Measurements from ENCODE around the gene SMARCAL1.

Gene SMARCAL1

GRCh38 chr2:216425008-216425787 is 12.9 kb downstream of the SMARCAL1 start:
- no peak for DNase-seq

GRCh38 chr2:216426166-216426777 is 14.0 kb downstream of the SMARCAL1 start:
- intact Hi-C loops (cut with DNase I), result no loop called here

More at GRCh38 chr2:216425008-216425787, 12.9 kb downstream of the SMARCAL1 start:
- intact Hi-C loops (cut with DNase I), result no loop called here

GRCh38 chr2:216426938-216427337 is 14.7 kb downstream of the SMARCAL1 start:
- DNase-seq, result no peak
- intact Hi-C loops (cut with DNase I), result no loop called here

More at GRCh38 chr2:216426166-216426777, 14.0 kb downstream of the SMARCAL1 start:
- no peak for DNase-seq

- intact Hi-C loops (cut with DNase I), result no loop called here
- DNase-seq, result no peak
These were observed 16.5 kb downstream of the SMARCAL1 start for GRCh38 chr2:216428618-216429350.

GRCh38 chr2:216429428-216429827 is 17.1 kb downstream of the SMARCAL1 start:
- intact Hi-C loops (cut with DNase I), result no loop called here
- DNase-seq, result no peak

- intact Hi-C loops (cut with DNase I), result no loop called here
- peak in 8 of 10 donors; percentile 22 to 91 (median 43) for DNase-seq
These were observed 18.7 kb downstream of the SMARCAL1 start for GRCh38 chr2:216430811-216431530.

- intact Hi-C loops (cut with DNase I), result no loop called here
- no peak for DNase-seq
These were observed 19.2 kb downstream of the SMARCAL1 start for GRCh38 chr2:216431531-216431856.

GRCh38 chr2:216436383-216436782 is 24.1 kb downstream of the SMARCAL1 start:
- intact Hi-C loops (cut with DNase I), result no loop called here
- DNase-seq, result no peak

GRCh38 chr2:216441308-216442010 is 29.2 kb downstream of the SMARCAL1 start:
- intact Hi-C loops (cut with DNase I), result no loop called here
- no peak for DNase-seq

GRCh38 chr2:216445501-216445900 is 33.2 kb downstream of the SMARCAL1 start:
- intact Hi-C loops (cut with DNase I), result no loop called here
- no peak for DNase-seq

GRCh38 chr2:216446343-216446742 is 34.1 kb downstream of the SMARCAL1 start:
- DNase-seq, result no peak
- intact Hi-C loops (cut with DNase I), result no loop called here

- intact Hi-C loops (cut with DNase I), result no loop called here
- no peak for DNase-seq
These were observed 35.0 kb downstream of the SMARCAL1 start for GRCh38 chr2:216447293-216447692.

- DNase-seq, result no peak
- intact Hi-C loops (cut with DNase I), result no loop called here
These were observed 36.5 kb downstream of the SMARCAL1 start for GRCh38 chr2:216448829-216449228.

- intact Hi-C loops (cut with DNase I), result no loop called here
- no peak for DNase-seq
These were observed 38.1 kb downstream of the SMARCAL1 start for GRCh38 chr2:216450346-216450745.

- DNase-seq, result no peak
- intact Hi-C loops (cut with DNase I), result no loop called here
These were observed 38.5 kb downstream of the SMARCAL1 start for GRCh38 chr2:216450784-216451183.

- no peak for DNase-seq
- intact Hi-C loops (cut with DNase I), result no loop called here
These were observed 41.8 kb downstream of the SMARCAL1 start for GRCh38 chr2:216453955-216454614.

GRCh38 chr2:216463148-216463547 is 50.9 kb downstream of the SMARCAL1 start:
- intact Hi-C loops (cut with DNase I), result no loop called here
- no peak for DNase-seq

- intact Hi-C loops (cut with DNase I), result no loop called here
- no peak for DNase-seq
These were observed 51.9 kb downstream of the SMARCAL1 start for GRCh38 chr2:216464104-216464720.

- no peak for DNase-seq
- intact Hi-C loops (cut with DNase I), result no loop called here
These were observed 53.4 kb downstream of the SMARCAL1 start for GRCh38 chr2:216465579-216466195.
